Body of pancreas (tissue), 4 donors: ENCODE measurements around the gene PKP4.

Source experiments
- CTCF ChIP-seq, 7 experiments: fragments of 450-650 bp in 4 of 7; fragments of 200-600 bp in 3 of 7; sonication (generic) in 3 of 7; IDR thresholded peaks; one replicate each; pipeline ENCODE4 v1.5.1; 2016 to 2019; ENCODE audit warnings: antibody characterized with exemption in 7 of 7
- POLR2A ChIP-seq, 3 donors: fragments of 450-650 bp; IDR thresholded peaks; one replicate each; pipeline ENCODE4 v1.6.1; 2016; ENCODE audit warnings: antibody characterized with exemption in 3 of 3, mild to moderate bottlenecking in 2 of 3

- TF ChIP-seq CTCF (IDR thresholded peaks at IDR 0.05), result no peak
- no peak for TF ChIP-seq POLR2A (IDR thresholded peaks at IDR 0.05)
Observed at GRCh38 chr2:158575051-158575635, 118.4 kb downstream of the PKP4 start.
